GM19438 (cell line): ENCODE measurements around the gene PHF3.

ENCODE experiments used
- ATAC-seq: cut with Tn5 transposase; IDR thresholded peaks from one replicate; pipeline ENCODE4 v1.9.1; 2021; ENCODE audit warnings: low read depth; ENCODE audit not compliant: unreplicated experiment

Gene PHF3

DNA sequence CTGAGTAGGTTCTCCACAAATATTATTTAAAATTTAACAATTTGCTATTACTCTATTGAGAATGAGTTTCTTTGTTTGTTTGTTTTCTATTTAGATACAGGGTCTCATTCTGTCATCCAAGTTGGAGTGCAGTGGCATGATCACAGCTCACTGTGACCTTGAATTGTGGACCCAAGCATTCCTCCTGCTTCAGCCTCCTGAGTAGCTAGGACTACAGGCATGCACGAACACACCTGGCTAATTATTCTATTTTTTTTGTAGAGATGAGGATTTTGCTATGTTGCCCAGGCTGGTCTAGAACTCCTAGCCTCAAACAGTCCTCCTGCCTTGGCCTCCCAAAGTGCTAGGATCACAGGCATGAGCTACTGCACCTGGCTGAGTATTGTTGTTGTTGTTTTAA, 122.2 kb downstream of the PHF3 start:
- ATAC-seq = no peak

DNA sequence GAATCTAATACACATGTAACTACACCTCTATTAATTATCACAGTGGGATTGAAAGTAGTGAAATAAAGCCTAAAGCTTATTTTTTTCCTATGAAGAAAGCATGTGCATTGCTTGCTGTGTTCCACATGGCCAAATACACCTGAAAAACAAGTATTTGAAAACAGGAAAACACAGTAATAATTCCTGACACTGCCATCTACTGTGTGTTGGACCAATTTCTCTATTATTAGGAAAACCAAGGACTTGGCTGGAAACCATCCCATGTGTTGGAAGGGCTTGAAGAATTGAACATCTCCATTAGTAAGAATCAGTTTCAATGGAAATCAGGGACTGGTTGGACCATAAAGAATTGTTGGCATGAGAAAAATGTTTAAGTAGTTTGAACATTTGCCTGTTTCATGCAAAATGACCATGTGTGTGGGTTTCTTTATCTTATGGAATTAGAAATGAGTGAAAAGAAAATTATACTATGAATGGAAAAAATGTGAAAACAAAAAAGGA, 124.1 kb downstream of the PHF3 start:
- no peak for ATAC-seq

DNA sequence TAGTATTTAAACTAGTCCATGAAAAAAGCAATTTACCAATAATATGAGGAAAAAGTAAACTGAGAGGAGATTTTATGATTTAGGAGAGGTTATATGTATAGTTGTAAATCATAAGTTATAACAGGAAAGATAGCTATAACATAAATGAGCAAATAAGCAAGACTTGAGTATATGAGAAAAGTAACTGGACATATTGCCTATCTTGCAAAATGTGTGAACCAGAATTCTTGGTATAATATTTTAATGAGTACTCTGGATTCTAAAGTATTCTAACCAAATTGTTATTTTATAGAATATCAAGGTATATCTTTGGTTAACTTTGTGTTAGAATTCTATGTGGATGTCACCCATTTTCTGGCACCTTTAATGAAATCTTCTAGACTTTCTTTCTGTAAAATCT, 124.6 kb downstream of the PHF3 start:
- no peak for ATAC-seq

DNA sequence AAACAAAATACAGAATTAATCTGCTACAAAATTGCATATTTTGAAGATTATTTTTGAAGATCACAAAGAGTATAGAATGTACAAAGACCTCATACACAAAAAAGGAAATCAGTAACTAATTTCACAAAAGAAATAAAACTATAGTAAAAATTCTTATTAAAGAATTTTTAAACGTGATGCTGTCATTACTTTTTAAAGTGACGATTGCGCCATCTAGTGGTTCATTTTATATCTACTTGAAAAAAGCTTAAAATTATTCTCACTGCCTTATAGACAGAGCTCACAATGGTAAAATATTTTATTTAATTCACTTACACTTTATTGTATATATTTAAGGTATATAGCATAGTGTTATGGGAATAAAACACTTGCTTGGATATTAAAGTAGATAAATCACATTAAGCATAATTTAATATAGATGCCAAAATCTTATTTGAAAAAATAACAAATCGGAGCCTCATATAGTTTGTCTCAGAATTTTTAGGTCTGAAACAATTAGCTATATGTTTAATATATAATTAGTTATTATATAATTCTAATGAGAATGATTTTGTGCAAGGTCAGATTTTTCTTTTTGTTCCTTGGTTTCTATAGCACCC, 128.8 kb downstream of the PHF3 start:
- ATAC-seq = no peak
